Fibroblast of peridontal ligament (primary cell): ENCODE measurements around the gene YLPM1.

Source experiments
- DNase-seq: peaks from one replicate; pipeline ENCODE4 v3.0.0-alpha.2; 2010; ENCODE audit errors: extremely low read depth

YLPM1 gene

GRCh38 chr14:74875941-74876913 lies 113.1 kb downstream of the YLPM1 start, which contains the start of gene PROX2:
Gene PROX2 (minus strand): TSS chr14:74876145. CDS start chr14:74863834, 12,311 bp downstream.
- DNase-seq, result peak; percentile 38

- no peak for DNase-seq
These were observed 116.5 kb downstream of the YLPM1 start for GRCh38 chr14:74879427-74880182.

- peak; percentile 82 for DNase-seq
These were observed 118.5 kb downstream of the YLPM1 start, which contains the start of gene DLST for GRCh38 chr14:74881431-74882102. Gene DLST (plus strand): TSS chr14:74881916. CDS start chr14:74881954, 38 bp downstream.

- peak; percentile 69 for DNase-seq
These were observed 119.2 kb downstream of the YLPM1 start for GRCh38 chr14:74882103-74882920.
